ENCODE results near the gene PRR19.

- TF ChIP-seq CTCF (IDR thresholded peaks at IDR 0.05; ENCODE audit: insufficient read depth, low read length) (no peak), GABPA (IDR thresholded peaks at IDR 0.05; ENCODE audit: low read depth) (no peak), POLR2AphosphoS5 (IDR thresholded peaks at IDR 0.05; ENCODE audit: low read depth) (no peak), REST (IDR thresholded peaks at IDR 0.05; ENCODE audit: insufficient replicate concordance, low read depth) (no peak)
Measured at GRCh38 chr19:42322305-42322704, 20.4 kb downstream of the PRR19 start.

Data from HL-60 (cell line).